ENCODE measurements around the gene PLA2G2F. TPM values are rescaled to one million over a fixed set of nuclear protein-coding genes. Genes with fewer than 3 reads are reported as not detected.

PLA2G2F gene, protein sequence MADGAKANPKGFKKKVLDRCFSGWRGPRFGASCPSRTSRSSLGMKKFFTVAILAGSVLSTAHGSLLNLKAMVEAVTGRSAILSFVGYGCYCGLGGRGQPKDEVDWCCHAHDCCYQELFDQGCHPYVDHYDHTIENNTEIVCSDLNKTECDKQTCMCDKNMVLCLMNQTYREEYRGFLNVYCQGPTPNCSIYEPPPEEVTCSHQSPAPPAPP
- not detected for total RNA-seq

DNA sequence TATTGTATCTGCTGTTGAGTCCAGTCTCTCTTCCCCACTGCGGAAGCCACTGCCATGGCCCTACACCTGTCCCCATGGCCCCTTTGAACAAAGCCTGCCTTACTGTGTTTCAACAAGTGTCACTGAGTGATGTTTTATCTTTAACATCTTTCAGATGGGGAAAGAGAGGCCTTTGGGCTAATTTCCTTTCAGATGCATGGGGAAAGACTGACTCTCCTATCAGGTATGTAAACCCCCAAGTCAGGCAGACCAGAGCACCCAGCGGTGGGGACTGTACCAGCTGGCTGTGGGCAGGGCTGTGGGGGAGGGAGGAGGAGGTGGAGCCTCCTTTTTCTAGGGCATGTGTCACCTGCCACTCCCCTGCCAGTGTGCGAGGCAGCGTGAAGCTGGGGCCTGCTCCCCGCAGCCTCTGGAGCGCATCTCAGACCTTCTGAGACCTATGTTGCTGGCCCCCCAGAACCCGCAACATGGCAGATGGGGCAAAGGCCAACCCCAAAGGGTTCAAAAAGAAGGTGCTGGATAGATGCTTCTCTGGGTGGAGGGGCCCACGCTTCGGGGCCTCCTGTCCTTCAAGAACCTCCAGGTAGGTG lies at the start of gene PLA2G2F:
TSS of gene PLA2G2F (plus strand) at position 363 of the 590 bp plus-strand sequence. CDS start at position 468, 105 bp downstream.
- no peak within 1 kb of the TSS for H3K4me3 Mint-ChIP-seq
- no peaks in the 10 kb centered on the region for H3K4me1 Mint-ChIP-seq (ENCODE audit: low read depth)
- intact Hi-C loops (cut with micrococcal nuclease), result no loop called here
- no peaks in the 10 kb centered on the region for H3K36me3 Mint-ChIP-seq
- no peaks in the 10 kb centered on the region for H3K9me3 Mint-ChIP-seq
- H3K27me3 Mint-ChIP-seq, result peaks cover 8% of the 10 kb centered on the region
- H3K27ac Mint-ChIP-seq, result no peak within 1 kb of the TSS
- ChIA-PET CTCF (no interaction called here), POLR2A (no interaction called here)
- no peak for DNase-seq

DNA sequence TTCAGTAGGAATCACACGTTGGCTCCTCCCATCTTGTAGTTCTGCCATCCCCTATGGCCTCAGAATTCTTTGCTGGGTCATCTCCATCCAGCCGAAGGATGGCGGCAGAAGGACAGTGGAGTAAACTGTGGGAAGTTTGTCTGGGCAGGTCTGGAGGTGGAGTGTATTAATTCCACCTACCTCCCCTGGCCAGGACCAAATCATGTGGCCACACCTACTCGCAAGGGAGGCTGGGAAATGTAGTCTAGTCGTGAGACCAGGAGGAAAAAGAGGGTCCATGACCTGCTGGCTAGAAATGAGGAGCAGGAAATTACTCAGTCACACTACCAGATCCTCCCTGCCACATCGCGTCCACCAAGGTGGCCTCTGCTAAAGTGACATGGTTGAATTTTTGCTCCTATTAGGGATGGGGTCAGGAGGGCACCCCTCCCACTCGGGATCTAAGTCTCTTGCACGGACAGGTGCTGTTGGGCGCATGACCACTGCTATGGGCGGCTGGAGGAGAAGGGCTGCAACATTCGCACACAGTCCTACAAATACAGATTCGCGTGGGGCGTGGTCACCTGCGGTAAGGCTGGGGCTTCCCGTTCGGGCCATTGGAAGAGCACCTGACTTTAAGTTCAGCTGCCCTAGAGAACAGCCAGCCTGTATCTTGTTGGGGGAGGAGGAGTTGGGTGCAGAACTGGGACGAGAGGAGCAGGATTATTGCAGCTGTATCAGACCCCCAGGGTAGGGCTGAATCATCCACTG lies 49.6 kb upstream of the PLA2G2F start:
- Mint-ChIP-seq H3K9me3 (no peaks in the 10 kb centered on the region), H3K4me1 (ENCODE audit: low read depth) (no peaks in the 10 kb centered on the region), H3K27me3 (peaks cover 4% of the 10 kb centered on the region), H3K36me3 (no peaks in the 10 kb centered on the region), H3K4me3 (no peak overlapping the region), H3K27ac (no peak overlapping the region)
- intact Hi-C loops (cut with micrococcal nuclease), result no loop called here
- POLR2A ChIA-PET, result no interaction called here
- no peak for DNase-seq
- CTCF ChIA-PET, result interaction anchor here (1.1 kb wide), 1 partner anchor 62 kb away, joined by 5 read pairs; no protein-coding TSS in a partner anchor

DNA sequence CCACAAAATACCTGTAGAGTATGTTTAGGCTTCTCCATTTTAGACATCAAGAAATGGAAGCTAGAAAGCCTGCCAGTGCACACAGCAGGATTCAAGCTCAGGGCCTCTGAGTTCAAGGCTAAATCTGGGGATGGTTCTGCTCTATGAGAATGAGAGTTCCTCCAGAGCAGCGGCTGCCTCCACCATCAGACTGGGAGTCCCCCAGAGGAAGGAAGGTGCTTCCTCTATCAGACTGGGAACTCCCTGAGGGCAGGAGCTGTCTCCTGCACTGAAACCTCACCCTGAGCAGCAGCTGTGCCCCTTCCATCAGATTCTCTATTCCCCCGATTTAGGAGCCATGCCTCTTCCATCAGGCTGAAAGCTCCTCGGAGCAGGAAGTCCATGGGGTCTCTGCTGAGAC lies 49.0 kb upstream of the PLA2G2F start:
- H3K27me3 Mint-ChIP-seq, result peaks cover 4% of the 10 kb centered on the region
- no peak overlapping the region for H3K4me3 Mint-ChIP-seq
- H3K27ac Mint-ChIP-seq, result no peak overlapping the region
- H3K4me1 Mint-ChIP-seq (ENCODE audit: low read depth), result no peaks in the 10 kb centered on the region
- CTCF ChIA-PET, result interaction anchor here (1.1 kb wide), 1 partner anchor 62 kb away, joined by 5 read pairs; no protein-coding TSS in a partner anchor
- intact Hi-C loops (cut with micrococcal nuclease), result no loop called here
- no peaks in the 10 kb centered on the region for H3K36me3 Mint-ChIP-seq
- POLR2A ChIA-PET, result no interaction called here
- H3K9me3 Mint-ChIP-seq, result no peaks in the 10 kb centered on the region
- no peak for DNase-seq

GRCh38 chr1:20090641-20091040 lies 48.5 kb upstream of the PLA2G2F start:
- POLR2A ChIA-PET, result no interaction called here
- CTCF ChIA-PET, result interaction anchor here (1.1 kb wide), 1 partner anchor 61 kb away, joined by 5 read pairs; no protein-coding TSS in a partner anchor

GRCh38 chr1:20093303-20093702 lies 45.8 kb upstream of the PLA2G2F start:
- peaks cover 3% of the 10 kb centered on the region for H3K27me3 Mint-ChIP-seq
- intact Hi-C loops (cut with micrococcal nuclease), result no loop called here
- no peaks in the 10 kb centered on the region for H3K9me3 Mint-ChIP-seq
- H3K4me3 Mint-ChIP-seq, result no peak overlapping the region
- no peaks in the 10 kb centered on the region for H3K36me3 Mint-ChIP-seq
- CTCF ChIA-PET, result interaction anchor here (1.0 kb wide), 1 partner anchor 59 kb away, joined by 4 read pairs; no protein-coding TSS in a partner anchor
- no peak for DNase-seq
- H3K27ac Mint-ChIP-seq, result no peak overlapping the region
- POLR2A ChIA-PET, result no interaction called here
- H3K4me1 Mint-ChIP-seq (ENCODE audit: low read depth), result no peaks in the 10 kb centered on the region

More at GRCh38 chr1:20090641-20091040, 48.5 kb upstream of the PLA2G2F start:
- Mint-ChIP-seq H3K27ac (no peak overlapping the region), H3K4me3 (no peak overlapping the region), H3K36me3 (no peaks in the 10 kb centered on the region), H3K27me3 (peaks cover 4% of the 10 kb centered on the region), H3K4me1 (ENCODE audit: low read depth) (no peaks in the 10 kb centered on the region), H3K9me3 (no peaks in the 10 kb centered on the region)
- no peak for DNase-seq
- intact Hi-C loops (cut with micrococcal nuclease), result no loop called here

DNA sequence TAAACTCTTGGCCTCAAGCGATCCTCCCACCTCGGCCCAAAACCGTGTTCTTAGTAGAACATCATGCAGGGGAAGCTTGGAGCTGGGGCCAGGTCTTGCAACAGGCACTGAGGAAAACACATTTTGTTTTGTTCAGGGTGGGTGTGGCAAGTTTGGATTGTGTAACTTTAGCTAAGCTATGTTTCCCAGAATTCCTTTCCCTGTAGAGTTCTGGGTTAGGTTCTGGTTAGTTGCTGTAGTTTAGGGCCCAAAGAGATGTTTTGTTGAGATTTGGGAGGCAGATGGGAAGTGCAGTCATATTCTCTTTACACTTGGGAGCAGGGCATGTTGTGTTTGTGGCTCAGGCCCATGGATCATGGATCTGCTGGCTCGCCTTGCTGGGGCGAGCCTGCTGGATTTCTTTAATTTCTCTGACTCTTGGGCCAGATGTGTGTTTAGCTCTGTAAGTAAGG lies 45.2 kb upstream of the PLA2G2F start:
- no peak for DNase-seq
- intact Hi-C loops (cut with micrococcal nuclease), result no loop called here
- Mint-ChIP-seq H3K27ac (no peak overlapping the region), H3K36me3 (no peaks in the 10 kb centered on the region), H3K27me3 (peaks cover 3% of the 10 kb centered on the region), H3K4me3 (no peak overlapping the region), H3K9me3 (no peaks in the 10 kb centered on the region), H3K4me1 (ENCODE audit: low read depth) (no peaks in the 10 kb centered on the region)
- CTCF ChIA-PET, result interaction anchor here (1.0 kb wide), 1 partner anchor 58 kb away, joined by 4 read pairs; no protein-coding TSS in a partner anchor
- POLR2A ChIA-PET, result no interaction called here

DNA sequence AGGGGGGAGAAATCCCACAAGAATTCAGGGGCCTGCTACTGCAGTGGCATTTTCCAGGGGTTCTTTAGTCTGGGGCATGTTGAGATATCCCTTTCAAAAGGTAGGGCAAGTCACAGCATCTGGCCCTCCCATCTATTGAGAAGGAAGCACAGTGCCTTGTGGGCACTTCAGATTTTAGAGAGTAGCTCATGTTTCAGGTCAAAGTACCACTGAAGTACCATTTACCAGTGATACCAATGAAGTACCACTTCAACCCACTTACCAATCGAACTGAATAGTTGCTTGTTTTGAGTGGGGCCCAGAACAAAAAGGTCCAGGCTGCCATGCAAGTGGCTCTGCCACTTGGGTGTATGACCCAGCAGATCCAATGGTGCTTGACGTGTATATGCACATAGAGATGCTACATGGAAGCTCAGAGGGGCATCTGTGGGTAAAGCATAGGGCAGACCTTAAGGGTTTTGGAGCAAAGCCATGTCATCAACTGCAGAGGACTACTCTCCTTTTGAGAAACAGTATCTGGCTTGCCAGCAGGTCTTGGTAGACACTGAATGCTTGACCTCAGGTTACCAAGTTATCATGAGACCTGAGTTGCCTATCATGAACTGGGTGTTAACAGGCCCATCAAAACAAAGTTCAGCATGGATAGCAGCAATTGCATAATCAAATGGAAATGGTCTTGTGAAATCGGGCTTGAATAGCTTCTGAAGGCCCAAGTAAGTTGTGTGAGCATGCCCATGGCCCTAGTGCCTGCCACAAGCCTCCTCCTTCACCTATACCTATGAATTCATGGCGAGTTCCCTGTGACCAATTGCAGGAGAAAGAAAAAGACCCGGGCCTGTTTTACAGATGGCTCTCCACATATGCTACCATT lies 43.3 kb upstream of the PLA2G2F start:
- H3K9me3 Mint-ChIP-seq, result no peaks in the 10 kb centered on the region
- no peak overlapping the region for H3K27ac Mint-ChIP-seq
- ChIA-PET POLR2A (no interaction called here), CTCF (interaction anchor here (1.2 to 1.8 kb wide), 2 partner anchors 19 to 100 kb away, joined by 3 to 4 read pairs; no protein-coding TSS in a partner anchor)
- H3K36me3 Mint-ChIP-seq, result no peaks in the 10 kb centered on the region
- H3K4me3 Mint-ChIP-seq, result no peak overlapping the region
- intact Hi-C loops (cut with micrococcal nuclease), result no loop called here
- no peaks in the 10 kb centered on the region for H3K4me1 Mint-ChIP-seq (ENCODE audit: low read depth)
- H3K27me3 Mint-ChIP-seq, result no peaks in the 10 kb centered on the region
- no peak for DNase-seq

DNA sequence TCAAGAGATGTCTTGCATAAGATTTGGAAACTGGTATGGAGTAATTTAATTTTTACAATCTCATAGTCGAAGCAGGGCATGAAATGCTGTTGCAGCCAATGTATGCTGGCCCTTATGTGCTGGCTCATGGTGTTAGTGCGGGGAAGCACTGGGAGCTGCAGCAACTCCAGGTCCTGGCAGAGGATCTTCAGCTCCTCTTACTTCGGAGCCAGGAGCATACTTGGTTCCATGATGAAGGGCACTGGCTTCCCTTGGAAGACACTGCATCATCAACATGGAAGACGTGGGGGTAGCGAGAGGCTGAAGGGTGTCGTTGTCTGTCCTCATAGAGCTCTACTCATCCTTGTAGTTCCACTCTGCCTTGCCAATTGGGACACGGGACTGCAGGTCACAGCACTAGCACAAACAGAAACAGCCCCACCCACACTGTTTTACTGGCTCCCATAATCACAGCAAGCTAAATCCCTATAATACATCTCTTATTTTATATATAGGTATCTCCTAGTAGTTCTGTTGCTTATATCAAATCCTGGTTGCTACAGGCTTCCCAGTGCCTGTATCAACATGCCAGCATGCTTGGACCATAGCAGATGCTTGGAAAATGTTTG lies 42.2 kb upstream of the PLA2G2F start:
- H3K27ac Mint-ChIP-seq, result no peak overlapping the region
- no peaks in the 10 kb centered on the region for H3K36me3 Mint-ChIP-seq
- no peak for DNase-seq
- intact Hi-C loops (cut with micrococcal nuclease), result no loop called here
- H3K4me1 Mint-ChIP-seq (ENCODE audit: low read depth), result no peaks in the 10 kb centered on the region
- no peaks in the 10 kb centered on the region for H3K9me3 Mint-ChIP-seq
- peaks cover 3% of the 10 kb centered on the region for H3K27me3 Mint-ChIP-seq
- H3K4me3 Mint-ChIP-seq, result no peak overlapping the region
- POLR2A ChIA-PET, result no interaction called here
- CTCF ChIA-PET, result interaction anchor here (1.2 to 1.8 kb wide), 2 partner anchors 18 to 99 kb away, joined by 3 to 4 read pairs; no protein-coding TSS in a partner anchor

GRCh38 chr1:20099533-20099932 lies 39.6 kb upstream of the PLA2G2F start:
- ChIA-PET POLR2A (no interaction called here), CTCF (interaction anchor here (1.1 to 1.6 kb wide), 3 partner anchors 14 to 53 kb away, joined by 3 to 4 read pairs (median 4); no protein-coding TSS in a partner anchor)
- Mint-ChIP-seq H3K27me3 (peaks cover 3% of the 10 kb centered on the region), H3K4me1 (ENCODE audit: low read depth) (peaks cover 2% of the 10 kb centered on the region), H3K4me3 (no peak overlapping the region), H3K9me3 (no peaks in the 10 kb centered on the region), H3K36me3 (no peaks in the 10 kb centered on the region), H3K27ac (no peak overlapping the region)
- DNase-seq, result no peak
- intact Hi-C loops (cut with micrococcal nuclease), result no loop called here

- H3K36me3 Mint-ChIP-seq, result no peaks in the 10 kb centered on the region
- intact Hi-C loops (cut with micrococcal nuclease), result loop anchor here (1.0 to 5.0 kb wide), 2 partner anchors 52 to 87 kb away; partner anchors contain the start of genes PLA2G2C and UBXN10
- H3K9me3 Mint-ChIP-seq, result no peaks in the 10 kb centered on the region
- peaks cover 3% of the 10 kb centered on the region for H3K27me3 Mint-ChIP-seq
- ChIA-PET POLR2A (no interaction called here), CTCF (interaction anchor here (1.1 to 2.4 kb wide), 6 partner anchors 10 to 393 kb away, joined by 3 to 19 read pairs (median 4); no protein-coding TSS in a partner anchor)
- H3K4me1 Mint-ChIP-seq (ENCODE audit: low read depth), result peaks cover 2% of the 10 kb centered on the region
- H3K27ac Mint-ChIP-seq, result no peak overlapping the region
- no peak overlapping the region for H3K4me3 Mint-ChIP-seq
- peak; percentile 51 for DNase-seq
Observed at GRCh38 chr1:20100632-20101355, 38.3 kb upstream of the PLA2G2F start.

- no peaks in the 10 kb centered on the region for H3K36me3 Mint-ChIP-seq
- no peak overlapping the region for H3K4me3 Mint-ChIP-seq
- no peaks in the 10 kb centered on the region for H3K9me3 Mint-ChIP-seq
- H3K27ac Mint-ChIP-seq, result peak overlapping the region; percentile 6
- DNase-seq, result no peak
- peaks cover 2% of the 10 kb centered on the region for H3K4me1 Mint-ChIP-seq (ENCODE audit: low read depth)
- ChIA-PET POLR2A (no interaction called here), CTCF (interaction anchor here (2.4 kb wide), 1 partner anchor 49 kb away, joined by 13 read pairs; no protein-coding TSS in a partner anchor)
- H3K27me3 Mint-ChIP-seq, result peaks cover 3% of the 10 kb centered on the region
- intact Hi-C loops (cut with micrococcal nuclease), result loop anchor here (5.0 kb wide), 1 partner anchor 84 kb away; the partner anchor contains the start of genes PLA2G2C and UBXN10
Observed at GRCh38 chr1:20102875-20103274, 36.2 kb upstream of the PLA2G2F start.
